ENCODE measurements around the gene PTGES2. TPM values are rescaled to one million over a fixed set of nuclear protein-coding genes. Genes with fewer than 3 reads are reported as not detected.

PTGES2 gene
- total and polyA plus RNA-seq, 4 donors = 22.8 to 41.1 (median 31.5) TPM

DNA sequence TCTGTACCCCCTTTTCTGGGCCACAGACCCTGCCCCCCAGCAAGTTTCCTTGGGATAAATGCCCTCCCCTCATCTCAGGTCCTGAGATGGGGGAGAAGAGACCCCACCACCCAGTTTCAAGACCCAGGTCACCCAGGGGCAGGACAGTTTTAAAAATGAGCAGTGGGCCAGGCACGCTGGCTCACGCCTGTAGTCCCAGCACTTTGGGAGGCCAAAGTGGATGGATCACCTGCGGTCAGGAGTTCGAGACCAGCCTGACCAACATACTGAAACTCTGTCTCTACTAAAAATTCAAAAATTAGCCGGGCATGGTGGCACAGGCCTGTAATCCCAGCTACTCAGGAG, 6.1 kb downstream of the PTGES2 start:
- no peak for DNase-seq (ENCODE audit: low spot score)
- Histone ChIP-seq H3K27me3 (ENCODE audit: control insufficient read depth in 4 of 4, insufficient read depth in 4 of 4, low read length in 3 of 4) (no peaks in the 10 kb centered on the region), H3K9me3 (ENCODE audit: control insufficient read depth in 4 of 4, low read length in 3 of 4) (no peaks in the 10 kb centered on the region), H3K36me3 (ENCODE audit: control insufficient read depth in 4 of 4, insufficient read depth in 3 of 4, low read depth in 1 of 4, low read length in 3 of 4) (peaks cover 3 to 24% (median 7%) of the 10 kb centered on the region in 4 donors), H3K27ac (ENCODE audit: low read depth in 1 of 2, low read length in 2 of 2) (no peak overlapping the region), H3K9ac (ENCODE audit: low read depth in 1 of 2, low read length in 2 of 2) (no peak overlapping the region), H3K4me3 (ENCODE audit: low read depth in 1 of 3, low read length in 3 of 3) (no peak overlapping the region), H3K4me1 (ENCODE audit: control insufficient read depth in 4 of 4, insufficient read depth in 4 of 4, low read length in 3 of 4) (peaks cover 3 to 30% (median 19%) of the 10 kb centered on the region in 4 donors)
- TF ChIP-seq SP1 (IDR thresholded peaks at IDR 0.05) (no peak), NR2F2 (IDR thresholded peaks at IDR 0.05) (no peak), HNF4G (IDR thresholded peaks at IDR 0.05) (no peak), TAF1 (conservative IDR thresholded peaks at IDR 0.05) (no peak), RAD21 (IDR thresholded peaks at IDR 0.05) (no peak), EGR1 (IDR thresholded peaks at IDR 0.05; ENCODE audit: low read depth in 2 of 2) (no peak), JUND (IDR thresholded peaks at IDR 0.05) (no peak), ATF3 (IDR thresholded peaks at IDR 0.05) (no peak), FOXA1 (IDR thresholded peaks at IDR 0.05) (no peak), GABPA (IDR thresholded peaks at IDR 0.05 in 1 of 2, conservative IDR thresholded peaks at IDR 0.05 in 1 of 2) (no peak)
- TF ChIP-seq, protein P1, sequence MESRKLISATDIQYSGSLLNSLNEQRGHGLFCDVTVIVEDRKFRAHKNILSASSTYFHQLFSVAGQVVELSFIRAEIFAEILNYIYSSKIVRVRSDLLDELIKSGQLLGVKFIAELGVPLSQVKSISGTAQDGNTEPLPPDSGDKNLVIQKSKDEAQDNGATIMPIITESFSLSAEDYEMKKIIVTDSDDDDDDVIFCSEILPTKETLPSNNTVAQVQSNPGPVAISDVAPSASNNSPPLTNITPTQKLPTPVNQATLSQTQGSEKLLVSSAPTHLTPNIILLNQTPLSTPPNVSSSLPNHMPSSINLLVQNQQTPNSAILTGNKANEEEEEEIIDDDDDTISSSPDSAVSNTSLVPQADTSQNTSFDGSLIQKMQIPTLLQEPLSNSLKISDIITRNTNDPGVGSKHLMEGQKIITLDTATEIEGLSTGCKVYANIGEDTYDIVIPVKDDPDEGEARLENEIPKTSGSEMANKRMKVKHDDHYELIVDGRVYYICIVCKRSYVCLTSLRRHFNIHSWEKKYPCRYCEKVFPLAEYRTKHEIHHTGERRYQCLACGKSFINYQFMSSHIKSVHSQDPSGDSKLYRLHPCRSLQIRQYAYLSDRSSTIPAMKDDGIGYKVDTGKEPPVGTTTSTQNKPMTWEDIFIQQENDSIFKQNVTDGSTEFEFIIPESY (IDR thresholded peaks at IDR 0.05) = no peak
- TF ChIP-seq, protein P2, sequence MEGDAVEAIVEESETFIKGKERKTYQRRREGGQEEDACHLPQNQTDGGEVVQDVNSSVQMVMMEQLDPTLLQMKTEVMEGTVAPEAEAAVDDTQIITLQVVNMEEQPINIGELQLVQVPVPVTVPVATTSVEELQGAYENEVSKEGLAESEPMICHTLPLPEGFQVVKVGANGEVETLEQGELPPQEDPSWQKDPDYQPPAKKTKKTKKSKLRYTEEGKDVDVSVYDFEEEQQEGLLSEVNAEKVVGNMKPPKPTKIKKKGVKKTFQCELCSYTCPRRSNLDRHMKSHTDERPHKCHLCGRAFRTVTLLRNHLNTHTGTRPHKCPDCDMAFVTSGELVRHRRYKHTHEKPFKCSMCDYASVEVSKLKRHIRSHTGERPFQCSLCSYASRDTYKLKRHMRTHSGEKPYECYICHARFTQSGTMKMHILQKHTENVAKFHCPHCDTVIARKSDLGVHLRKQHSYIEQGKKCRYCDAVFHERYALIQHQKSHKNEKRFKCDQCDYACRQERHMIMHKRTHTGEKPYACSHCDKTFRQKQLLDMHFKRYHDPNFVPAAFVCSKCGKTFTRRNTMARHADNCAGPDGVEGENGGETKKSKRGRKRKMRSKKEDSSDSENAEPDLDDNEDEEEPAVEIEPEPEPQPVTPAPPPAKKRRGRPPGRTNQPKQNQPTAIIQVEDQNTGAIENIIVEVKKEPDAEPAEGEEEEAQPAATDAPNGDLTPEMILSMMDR (IDR thresholded peaks at IDR 0.05; ENCODE audit: low read depth, low read length, missing input control) = no peak
- 96% methylated on average over 5 of the region's 5 CpGs for WGBS

DNA sequence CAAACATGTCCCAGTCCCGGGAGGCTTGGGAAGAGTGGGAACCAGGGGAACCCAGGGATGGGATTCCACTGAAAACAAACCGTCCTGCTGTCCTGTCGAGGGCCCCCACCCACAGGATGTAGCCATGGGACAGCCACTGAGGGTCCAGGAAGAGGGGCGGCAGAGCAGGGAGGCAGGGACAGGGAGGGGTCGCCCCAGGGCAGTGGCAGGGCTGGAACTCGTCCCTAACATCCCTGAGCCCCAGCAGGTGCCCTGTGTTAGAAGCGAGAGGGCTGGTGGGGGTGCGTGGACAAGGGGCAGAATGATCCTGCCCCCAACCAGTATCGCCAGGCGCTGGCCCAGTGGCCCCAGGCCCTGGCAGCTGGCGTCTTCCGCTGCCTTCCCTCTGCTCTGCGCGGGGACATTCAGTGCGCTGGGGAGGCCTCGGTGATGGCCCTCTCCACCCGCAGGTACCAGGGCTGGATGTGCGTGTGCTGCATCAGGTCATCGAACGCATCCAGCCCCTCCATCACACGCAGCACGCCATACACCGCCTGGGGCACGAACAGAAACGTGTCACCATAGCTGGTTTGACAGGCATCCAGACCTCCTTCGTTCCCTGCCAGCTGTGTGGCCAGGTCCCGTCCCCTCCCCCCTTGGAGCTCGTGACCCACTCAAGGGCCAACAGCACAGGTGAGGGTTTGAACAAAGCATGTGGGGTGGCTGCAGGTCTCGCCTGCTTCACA, 6.6 kb downstream of the PTGES2 start:
- Histone ChIP-seq H3K27me3 (ENCODE audit: control insufficient read depth in 4 of 4, insufficient read depth in 4 of 4, low read length in 3 of 4) (no peaks in the 10 kb centered on the region), H3K9ac (ENCODE audit: low read depth in 1 of 2, low read length in 2 of 2) (no peak overlapping the region), H3K9me3 (ENCODE audit: control insufficient read depth in 4 of 4, low read length in 3 of 4) (no peaks in the 10 kb centered on the region), H3K4me1 (ENCODE audit: control insufficient read depth in 4 of 4, insufficient read depth in 4 of 4, low read length in 3 of 4) (peaks cover 3 to 28% (median 16%) of the 10 kb centered on the region in 4 donors), H3K27ac (ENCODE audit: low read depth in 1 of 2, low read length in 2 of 2) (no peak overlapping the region), H3K36me3 (ENCODE audit: control insufficient read depth in 4 of 4, insufficient read depth in 3 of 4, low read depth in 1 of 4, low read length in 3 of 4) (peaks cover 3 to 24% (median 7%) of the 10 kb centered on the region in 4 donors), H3K4me3 (ENCODE audit: low read depth in 1 of 3, low read length in 3 of 3) (no peak overlapping the region)
- 88% methylated on average over 29 of the region's 29 CpGs for WGBS
- TF ChIP-seq RXRA (IDR thresholded peaks at IDR 0.05) (no peak), JUND (IDR thresholded peaks at IDR 0.05) (no peak), FOXA1 (IDR thresholded peaks at IDR 0.05) (no peak), EGR1 (IDR thresholded peaks at IDR 0.05; ENCODE audit: low read depth in 2 of 2) (no peak), ATF3 (IDR thresholded peaks at IDR 0.05) (no peak), NR2F2 (IDR thresholded peaks at IDR 0.05) (no peak), GABPA (IDR thresholded peaks at IDR 0.05 in 1 of 2, conservative IDR thresholded peaks at IDR 0.05 in 1 of 2) (no peak), TAF1 (conservative IDR thresholded peaks at IDR 0.05) (no peak)
- TF ChIP-seq, protein P3, sequence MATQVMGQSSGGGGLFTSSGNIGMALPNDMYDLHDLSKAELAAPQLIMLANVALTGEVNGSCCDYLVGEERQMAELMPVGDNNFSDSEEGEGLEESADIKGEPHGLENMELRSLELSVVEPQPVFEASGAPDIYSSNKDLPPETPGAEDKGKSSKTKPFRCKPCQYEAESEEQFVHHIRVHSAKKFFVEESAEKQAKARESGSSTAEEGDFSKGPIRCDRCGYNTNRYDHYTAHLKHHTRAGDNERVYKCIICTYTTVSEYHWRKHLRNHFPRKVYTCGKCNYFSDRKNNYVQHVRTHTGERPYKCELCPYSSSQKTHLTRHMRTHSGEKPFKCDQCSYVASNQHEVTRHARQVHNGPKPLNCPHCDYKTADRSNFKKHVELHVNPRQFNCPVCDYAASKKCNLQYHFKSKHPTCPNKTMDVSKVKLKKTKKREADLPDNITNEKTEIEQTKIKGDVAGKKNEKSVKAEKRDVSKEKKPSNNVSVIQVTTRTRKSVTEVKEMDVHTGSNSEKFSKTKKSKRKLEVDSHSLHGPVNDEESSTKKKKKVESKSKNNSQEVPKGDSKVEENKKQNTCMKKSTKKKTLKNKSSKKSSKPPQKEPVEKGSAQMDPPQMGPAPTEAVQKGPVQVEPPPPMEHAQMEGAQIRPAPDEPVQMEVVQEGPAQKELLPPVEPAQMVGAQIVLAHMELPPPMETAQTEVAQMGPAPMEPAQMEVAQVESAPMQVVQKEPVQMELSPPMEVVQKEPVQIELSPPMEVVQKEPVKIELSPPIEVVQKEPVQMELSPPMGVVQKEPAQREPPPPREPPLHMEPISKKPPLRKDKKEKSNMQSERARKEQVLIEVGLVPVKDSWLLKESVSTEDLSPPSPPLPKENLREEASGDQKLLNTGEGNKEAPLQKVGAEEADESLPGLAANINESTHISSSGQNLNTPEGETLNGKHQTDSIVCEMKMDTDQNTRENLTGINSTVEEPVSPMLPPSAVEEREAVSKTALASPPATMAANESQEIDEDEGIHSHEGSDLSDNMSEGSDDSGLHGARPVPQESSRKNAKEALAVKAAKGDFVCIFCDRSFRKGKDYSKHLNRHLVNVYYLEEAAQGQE (IDR thresholded peaks at IDR 0.05) = no peak
- TF ChIP-seq, protein P1 (IDR thresholded peaks at IDR 0.05) = no peak
- no peak for DNase-seq (ENCODE audit: low spot score)
